HepG2 (cell line): ENCODE results near the gene RAB18. TPM values are rescaled to one million over a fixed set of nuclear protein-coding genes. Genes with fewer than 3 reads are reported as not detected.

ENCODE experiments used
- AGO2 ChIP-seq: fragments of 200-400 bp; formaldehyde crosslinking; optimal IDR thresholded peaks from 2 replicates; pipeline ENCODE3; 2017; ENCODE audit warnings: mild to moderate bottlenecking, low read depth, low read length, moderate library complexity
- CBX5 ChIP-seq: sonication (generic); formaldehyde crosslinking; IDR thresholded peaks from 2 replicates; pipeline ENCODE4 v1.4.0; 2020; ENCODE audit warnings: missing genetic modification reagents, borderline replicate concordance
- FOSL1 ChIP-seq: sonication (generic); formaldehyde crosslinking; IDR thresholded peaks from 2 replicates; pipeline ENCODE4 v1.9.0; 2021; ENCODE audit warnings: missing genetic modification reagents, borderline replicate concordance
- GTF3A ChIP-seq: sonication (generic); formaldehyde crosslinking; conservative IDR thresholded peaks from 2 replicates; pipeline ENCODE4 v1.4.0; 2020; ENCODE audit warnings: mild to moderate bottlenecking, missing genetic modification reagents
- IRF2 ChIP-seq: IDR thresholded peaks from 2 replicates; pipeline ENCODE4 v1.6.1; 2018; ENCODE audit warnings: missing genetic modification reagents, missing compliant biosample characterization
- KLF11 ChIP-seq: IDR thresholded peaks from 2 replicates; pipeline ENCODE4 v1.6.1; 2016; ENCODE audit warnings: missing compliant biosample characterization
- NFKBIZ ChIP-seq: IDR thresholded peaks from 2 replicates; pipeline ENCODE4 v1.6.1; 2018; ENCODE audit warnings: missing genetic modification reagents, missing compliant biosample characterization
- PRMT3 ChIP-seq: sonication (generic); formaldehyde crosslinking; IDR thresholded peaks from 2 replicates; pipeline ENCODE4 v1.8.1; 2022; ENCODE audit warnings: low read depth, mild to moderate bottlenecking, moderate library complexity, missing genetic modification reagents, borderline replicate concordance
- RXRB ChIP-seq: IDR thresholded peaks from 2 replicates; pipeline ENCODE4 v1.6.1; 2016; ENCODE audit warnings: borderline replicate concordance, missing genetic modification reagents, missing compliant biosample characterization
- SIX1 ChIP-seq: sonication (generic); formaldehyde crosslinking; IDR thresholded peaks from 2 replicates; pipeline ENCODE4 v1.4.0; 2020; ENCODE audit warnings: missing genetic modification reagents, borderline replicate concordance
- ZEB1 ChIP-seq: IDR thresholded peaks from 2 replicates; pipeline ENCODE4 v1.6.1; 2012; ENCODE audit warnings: mild to moderate bottlenecking, low read depth, inconsistent platforms; ENCODE audit not compliant: insufficient replicate concordance
- ZNF143 ChIP-seq: sonication (generic); formaldehyde crosslinking; IDR thresholded peaks from 2 replicates; pipeline ENCODE4 v1.4.0; 2020; ENCODE audit warnings: missing genetic modification reagents
- ZNF24 ChIP-seq: fragments of 450-650 bp; IDR thresholded peaks from 2 replicates; pipeline ENCODE4 v1.6.1; 2017; ENCODE audit warnings: antibody characterized with exemption, mild to moderate bottlenecking
- ZNF543 ChIP-seq: sonication (generic); formaldehyde crosslinking; IDR thresholded peaks from 2 replicates; pipeline ENCODE4 v1.4.0; 2020; ENCODE audit warnings: mild to moderate bottlenecking, missing genetic modification reagents
- ZNF607 ChIP-seq: sonication (generic); formaldehyde crosslinking; IDR thresholded peaks from 2 replicates; pipeline ENCODE4 v1.5.1; 2020; ENCODE audit warnings: missing genetic modification reagents, mild to moderate bottlenecking, borderline replicate concordance
- polyA plus RNA-seq, 8 experiments: library from polyadenylated mRNA; depleted of rRNA in 3 of 8; stranded (reverse) in 7 of 8; unstranded in 1 of 8; fragments of >200 nt; fragmentation: Illumina TruSeq in 4 of 8; extraction: Trizol in 4 of 8; gene quantifications; 2 replicates each; pipeline versions ENCODE4 v1.2.1 to v1.2.3, GENCODE V29; 2011 to 2016; ENCODE audit warnings: low read depth in 4 of 8, missing spikeins in 1 of 8, mixed read lengths in 1 of 8; ENCODE audit not compliant: insufficient read depth in 1 of 8
- total RNA-seq, 5 experiments: library from RNA; depleted of rRNA; stranded (reverse); fragments of >200 nt; fragmentation: Illumina TruSeq; extraction: Trizol; gene quantifications; 2 replicates each; pipeline ENCODE4 v1.2.3, GENCODE V29; 2016; ENCODE audit warnings: low read depth in 1 of 5
- TF ChIP-seq, protein P1 (sequence below): sonication (generic); formaldehyde crosslinking; IDR thresholded peaks from 2 replicates; pipeline ENCODE4 v1.4.0; 2020; ENCODE audit warnings: missing genetic modification reagents, borderline replicate concordance
- TF ChIP-seq, protein P2 (sequence below): IDR thresholded peaks from 2 replicates; pipeline ENCODE4 v1.6.1; 2016; ENCODE audit warnings: missing genetic modification reagents, missing compliant biosample characterization
- TF ChIP-seq, protein P3 (sequence below): sonication (generic); formaldehyde crosslinking; conservative IDR thresholded peaks from 2 replicates; pipeline ENCODE4 v1.8.1; 2023; ENCODE audit warnings: missing genetic modification reagents
- TF ChIP-seq, protein P4 (sequence below): sonication (generic); formaldehyde crosslinking; IDR thresholded peaks from 2 replicates; pipeline ENCODE4 v1.5.0; 2020; ENCODE audit warnings: mild to moderate bottlenecking, low read depth, missing genetic modification reagents, borderline replicate concordance
- TF ChIP-seq, protein P5 (sequence below): sonication (generic); formaldehyde crosslinking; IDR thresholded peaks from 2 replicates; pipeline ENCODE4 v1.4.0; 2020; ENCODE audit warnings: missing genetic modification reagents, mild to moderate bottlenecking, borderline replicate concordance
- TF ChIP-seq, protein P6 (sequence below): sonication (generic); formaldehyde crosslinking; IDR thresholded peaks from 2 replicates; pipeline ENCODE4 v1.5.0; 2020; ENCODE audit warnings: mild to moderate bottlenecking, missing genetic modification reagents

RAB18 gene
- total and polyA plus RNA-seq, 2 of the 13 experiments (the other 11 are each of a cell fraction or from before 2014, with no cell fraction given): 22.3 to 69.1 TPM

DNA sequence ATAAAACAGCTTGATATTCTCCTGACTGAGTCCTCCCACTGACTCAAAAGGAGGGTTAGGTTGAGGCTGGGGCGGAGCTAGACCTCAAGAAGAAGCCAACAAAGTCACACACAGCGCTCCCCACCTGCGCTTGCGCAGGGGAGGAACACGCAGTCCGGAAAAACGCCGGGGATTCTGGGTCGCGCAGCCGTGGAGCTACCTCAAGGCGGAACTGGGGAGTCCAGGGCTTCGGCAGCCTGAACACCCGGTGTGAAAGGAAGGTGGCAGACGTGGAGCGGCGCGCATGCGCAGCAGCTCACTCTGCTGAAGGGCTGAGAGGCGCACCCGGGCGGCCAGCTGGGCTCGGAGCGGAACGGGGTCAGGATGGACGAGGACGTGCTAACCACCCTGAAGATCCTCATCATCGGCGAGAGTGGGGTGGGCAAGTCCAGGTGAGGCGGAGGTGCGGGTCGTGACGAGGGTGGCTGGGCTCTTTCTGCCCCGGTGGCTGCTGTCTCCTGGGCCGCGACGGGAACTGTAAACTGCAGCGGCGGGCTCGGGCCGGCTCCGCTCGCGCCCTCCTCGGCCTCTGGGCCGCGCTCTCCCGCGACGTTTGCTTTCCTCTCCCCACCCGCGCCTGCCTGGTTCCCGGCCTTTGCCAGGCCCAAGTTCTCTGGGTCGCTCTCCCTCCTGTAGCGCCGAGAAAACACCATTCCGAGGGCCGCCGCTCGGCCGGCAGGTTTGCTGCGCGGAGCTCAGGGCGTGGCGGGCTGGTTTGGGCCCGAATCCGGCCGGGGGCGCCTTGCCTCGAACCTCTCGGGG is at the start of gene RAB18 (continued):
- TF ChIP-seq, protein P1, sequence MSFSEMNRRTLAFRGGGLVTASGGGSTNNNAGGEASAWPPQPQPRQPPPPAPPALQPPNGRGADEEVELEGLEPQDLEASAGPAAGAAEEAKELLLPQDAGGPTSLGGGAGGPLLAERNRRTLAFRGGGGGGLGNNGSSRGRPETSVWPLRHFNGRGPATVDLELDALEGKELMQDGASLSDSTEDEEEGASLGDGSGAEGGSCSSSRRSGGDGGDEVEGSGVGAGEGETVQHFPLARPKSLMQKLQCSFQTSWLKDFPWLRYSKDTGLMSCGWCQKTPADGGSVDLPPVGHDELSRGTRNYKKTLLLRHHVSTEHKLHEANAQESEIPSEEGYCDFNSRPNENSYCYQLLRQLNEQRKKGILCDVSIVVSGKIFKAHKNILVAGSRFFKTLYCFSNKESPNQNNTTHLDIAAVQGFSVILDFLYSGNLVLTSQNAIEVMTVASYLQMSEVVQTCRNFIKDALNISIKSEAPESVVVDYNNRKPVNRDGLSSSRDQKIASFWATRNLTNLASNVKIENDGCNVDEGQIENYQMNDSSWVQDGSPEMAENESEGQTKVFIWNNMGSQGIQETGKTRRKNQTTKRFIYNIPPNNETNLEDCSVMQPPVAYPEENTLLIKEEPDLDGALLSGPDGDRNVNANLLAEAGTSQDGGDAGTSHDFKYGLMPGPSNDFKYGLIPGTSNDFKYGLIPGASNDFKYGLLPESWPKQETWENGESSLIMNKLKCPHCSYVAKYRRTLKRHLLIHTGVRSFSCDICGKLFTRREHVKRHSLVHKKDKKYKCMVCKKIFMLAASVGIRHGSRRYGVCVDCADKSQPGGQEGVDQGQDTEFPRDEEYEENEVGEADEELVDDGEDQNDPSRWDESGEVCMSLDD (CRISPR knock-in tag): no peak
- TF ChIP-seq IRF2 (CRISPR knock-in tag) (peak; percentile 79; the same call in 1 of the 2 replicates), ZNF24 (no peak), ZEB1 (no peak), KLF11 (CRISPR knock-in tag) (peak; percentile 60; the same call in 1 of the 2 replicates), RXRB (peak; percentile 35; the same call in 1 of the 2 replicates), ZNF607 (CRISPR knock-in tag) (peak; percentile 77; the same call in 1 of the 2 replicates), ZNF143 (peak; percentile 92), CBX5 (CRISPR knock-in tag) (peak; percentile 94), ZNF543 (CRISPR knock-in tag) (peak; percentile 31; the same call in 1 of the 2 replicates), PRMT3 (CRISPR knock-in tag) (no peak), NFKBIZ (CRISPR knock-in tag) (no peak), FOSL1 (CRISPR knock-in tag) (no peak), SIX1 (CRISPR knock-in tag) (no peak), AGO2 (peak; percentile 32), GTF3A (CRISPR knock-in tag) (0 out of 2 replicates have a peak, but pooled peaks have one; percentile 73)
- TF ChIP-seq, protein P2, sequence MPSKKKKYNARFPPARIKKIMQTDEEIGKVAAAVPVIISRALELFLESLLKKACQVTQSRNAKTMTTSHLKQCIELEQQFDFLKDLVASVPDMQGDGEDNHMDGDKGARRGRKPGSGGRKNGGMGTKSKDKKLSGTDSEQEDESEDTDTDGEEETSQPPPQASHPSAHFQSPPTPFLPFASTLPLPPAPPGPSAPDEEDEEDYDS (CRISPR knock-in tag): peak; percentile 73
- TF ChIP-seq, protein P3, sequence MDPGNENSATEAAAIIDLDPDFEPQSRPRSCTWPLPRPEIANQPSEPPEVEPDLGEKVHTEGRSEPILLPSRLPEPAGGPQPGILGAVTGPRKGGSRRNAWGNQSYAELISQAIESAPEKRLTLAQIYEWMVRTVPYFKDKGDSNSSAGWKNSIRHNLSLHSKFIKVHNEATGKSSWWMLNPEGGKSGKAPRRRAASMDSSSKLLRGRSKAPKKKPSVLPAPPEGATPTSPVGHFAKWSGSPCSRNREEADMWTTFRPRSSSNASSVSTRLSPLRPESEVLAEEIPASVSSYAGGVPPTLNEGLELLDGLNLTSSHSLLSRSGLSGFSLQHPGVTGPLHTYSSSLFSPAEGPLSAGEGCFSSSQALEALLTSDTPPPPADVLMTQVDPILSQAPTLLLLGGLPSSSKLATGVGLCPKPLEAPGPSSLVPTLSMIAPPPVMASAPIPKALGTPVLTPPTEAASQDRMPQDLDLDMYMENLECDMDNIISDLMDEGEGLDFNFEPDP (CRISPR knock-in tag): no peak
- TF ChIP-seq, protein P4, sequence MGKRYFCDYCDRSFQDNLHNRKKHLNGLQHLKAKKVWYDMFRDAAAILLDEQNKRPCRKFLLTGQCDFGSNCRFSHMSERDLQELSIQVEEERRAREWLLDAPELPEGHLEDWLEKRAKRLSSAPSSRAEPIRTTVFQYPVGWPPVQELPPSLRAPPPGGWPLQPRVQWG (CRISPR knock-in tag): no peak
- TF ChIP-seq, protein P5, sequence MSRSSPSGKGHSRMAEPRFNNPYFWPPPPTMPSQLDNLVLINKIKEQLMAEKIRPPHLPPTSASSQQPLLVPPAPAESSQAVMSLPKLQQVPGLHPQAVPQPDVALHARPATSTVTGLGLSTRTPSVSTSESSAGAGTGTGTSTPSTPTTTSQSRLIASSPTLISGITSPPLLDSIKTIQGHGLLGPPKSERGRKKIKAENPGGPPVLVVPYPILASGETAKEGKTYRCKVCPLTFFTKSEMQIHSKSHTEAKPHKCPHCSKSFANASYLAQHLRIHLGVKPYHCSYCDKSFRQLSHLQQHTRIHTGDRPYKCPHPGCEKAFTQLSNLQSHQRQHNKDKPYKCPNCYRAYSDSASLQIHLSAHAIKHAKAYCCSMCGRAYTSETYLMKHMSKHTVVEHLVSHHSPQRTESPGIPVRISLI (CRISPR knock-in tag): peak; percentile 55; the same call in 1 of the 2 replicates
- TF ChIP-seq, protein P6, sequence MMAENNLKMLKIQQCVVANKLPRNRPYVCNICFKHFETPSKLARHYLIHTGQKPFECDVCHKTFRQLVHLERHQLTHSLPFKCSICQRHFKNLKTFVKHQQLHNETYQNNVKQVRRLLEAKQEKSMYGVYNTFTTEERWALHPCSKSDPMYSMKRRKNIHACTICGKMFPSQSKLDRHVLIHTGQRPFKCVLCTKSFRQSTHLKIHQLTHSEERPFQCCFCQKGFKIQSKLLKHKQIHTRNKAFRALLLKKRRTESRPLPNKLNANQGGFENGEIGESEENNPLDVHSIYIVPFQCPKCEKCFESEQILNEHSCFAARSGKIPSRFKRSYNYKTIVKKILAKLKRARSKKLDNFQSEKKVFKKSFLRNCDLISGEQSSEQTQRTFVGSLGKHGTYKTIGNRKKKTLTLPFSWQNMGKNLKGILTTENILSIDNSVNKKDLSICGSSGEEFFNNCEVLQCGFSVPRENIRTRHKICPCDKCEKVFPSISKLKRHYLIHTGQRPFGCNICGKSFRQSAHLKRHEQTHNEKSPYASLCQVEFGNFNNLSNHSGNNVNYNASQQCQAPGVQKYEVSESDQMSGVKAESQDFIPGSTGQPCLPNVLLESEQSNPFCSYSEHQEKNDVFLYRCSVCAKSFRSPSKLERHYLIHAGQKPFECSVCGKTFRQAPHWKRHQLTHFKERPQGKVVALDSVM (CRISPR knock-in tag): peak; percentile 55; the same call in 1 of the 2 replicates
